GM18520 (cell line): Measurements from ENCODE around the gene PKN1.
"Not testable (repeated sequence)": the region's sequence is repeated elsewhere in the genome, so short reads cannot be mapped to it uniquely, and the experiment has no call there.

Source experiments
- ATAC-seq: cut with Tn5 transposase; IDR thresholded peaks from one replicate; pipeline ENCODE4 v1.9.1; 2021; ENCODE audit not compliant: unreplicated experiment

Gene PKN1

DNA sequence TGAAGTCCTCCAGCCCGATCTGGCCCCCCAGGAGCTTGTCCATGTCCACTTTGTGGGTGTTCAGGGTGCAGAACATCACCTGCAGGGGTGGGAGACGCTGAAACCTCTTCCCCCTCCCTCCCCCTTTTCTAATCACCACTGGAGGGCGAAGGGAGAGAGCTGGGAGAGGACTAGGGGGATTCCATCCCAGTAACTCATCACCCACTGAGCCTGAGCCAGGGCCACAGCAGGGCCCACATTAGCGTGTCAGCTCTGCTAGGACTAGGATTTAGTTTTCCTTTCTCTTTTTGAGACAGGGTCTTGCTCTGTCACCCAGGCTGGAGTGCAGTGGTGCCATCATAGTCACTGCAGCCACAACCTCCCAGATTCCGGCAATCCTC, 47.6 kb downstream of the PKN1 start:
- ATAC-seq = no peak

DNA sequence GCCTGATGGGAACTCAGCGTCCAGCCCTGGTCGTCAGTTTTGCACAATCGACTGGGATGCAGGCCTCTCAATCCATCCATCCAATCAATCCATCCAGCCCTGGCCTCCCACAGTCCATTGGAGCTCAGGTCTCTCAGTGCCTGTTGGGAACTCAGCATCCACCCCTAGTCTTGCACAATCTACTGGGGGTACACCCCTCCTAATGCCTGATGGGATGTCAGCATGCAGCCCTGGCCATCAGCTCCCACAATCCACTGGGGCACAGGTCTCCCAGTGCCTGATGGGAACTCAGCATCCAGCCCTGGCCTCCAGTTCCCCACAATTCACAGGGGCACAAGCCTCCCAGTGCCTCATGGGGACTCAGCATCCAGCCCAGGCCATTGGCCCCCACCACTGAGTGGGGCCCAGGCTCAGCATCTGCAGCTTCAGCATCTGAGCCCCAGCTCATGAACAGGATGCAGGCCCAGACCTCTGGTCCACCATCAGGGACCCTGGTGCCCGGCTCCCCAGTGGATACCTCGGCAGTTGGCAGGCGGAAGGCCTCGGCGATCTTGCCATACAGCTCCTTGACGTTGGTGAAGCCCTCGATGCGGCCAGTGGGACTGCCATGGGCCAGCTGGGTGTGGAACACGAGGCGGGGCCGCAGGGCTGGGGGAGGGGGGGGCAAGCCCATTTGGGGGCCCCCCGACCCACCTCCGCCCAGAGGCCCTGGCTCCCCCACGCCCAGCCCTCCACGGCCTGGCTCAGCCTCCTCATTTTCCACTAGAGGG, 49.3 kb downstream of the PKN1 start:
- no peak for ATAC-seq

DNA sequence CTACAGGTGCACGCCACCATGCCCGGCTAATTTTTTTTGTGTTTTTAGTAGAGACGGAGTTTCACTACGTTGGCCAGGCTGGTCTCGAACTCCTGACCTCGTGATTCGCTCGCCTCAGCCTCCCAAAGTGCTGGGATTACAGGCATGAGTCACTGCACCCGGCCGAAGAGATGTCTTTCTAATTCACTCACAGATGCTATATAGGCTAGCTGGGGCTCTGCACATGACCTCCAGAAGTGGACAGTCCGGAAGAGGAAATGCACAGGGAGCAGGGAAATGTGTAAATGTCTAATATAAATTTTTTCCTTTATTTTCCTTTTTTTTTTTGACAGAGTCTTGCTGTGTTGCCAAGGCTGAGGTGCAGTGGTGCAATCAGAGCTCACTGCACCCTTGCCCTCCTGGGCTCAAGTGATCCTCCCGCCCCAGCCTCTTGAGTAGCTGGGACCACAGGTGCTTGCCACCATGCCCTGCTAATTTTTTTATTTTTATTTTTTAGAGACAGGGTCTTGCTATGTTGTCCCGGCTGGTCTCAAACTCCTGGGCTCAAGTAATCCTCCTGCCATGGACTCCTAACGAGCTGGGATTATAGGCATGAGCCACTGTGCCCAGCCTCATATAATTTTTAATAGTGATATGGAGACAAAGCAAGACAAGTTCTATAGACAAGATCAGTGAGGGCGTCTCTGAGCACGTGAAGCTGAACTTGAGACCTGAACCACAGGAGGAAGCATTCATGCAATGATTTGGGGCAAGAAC, 54.4 kb downstream of the PKN1 start:
- ATAC-seq = no peak

DNA sequence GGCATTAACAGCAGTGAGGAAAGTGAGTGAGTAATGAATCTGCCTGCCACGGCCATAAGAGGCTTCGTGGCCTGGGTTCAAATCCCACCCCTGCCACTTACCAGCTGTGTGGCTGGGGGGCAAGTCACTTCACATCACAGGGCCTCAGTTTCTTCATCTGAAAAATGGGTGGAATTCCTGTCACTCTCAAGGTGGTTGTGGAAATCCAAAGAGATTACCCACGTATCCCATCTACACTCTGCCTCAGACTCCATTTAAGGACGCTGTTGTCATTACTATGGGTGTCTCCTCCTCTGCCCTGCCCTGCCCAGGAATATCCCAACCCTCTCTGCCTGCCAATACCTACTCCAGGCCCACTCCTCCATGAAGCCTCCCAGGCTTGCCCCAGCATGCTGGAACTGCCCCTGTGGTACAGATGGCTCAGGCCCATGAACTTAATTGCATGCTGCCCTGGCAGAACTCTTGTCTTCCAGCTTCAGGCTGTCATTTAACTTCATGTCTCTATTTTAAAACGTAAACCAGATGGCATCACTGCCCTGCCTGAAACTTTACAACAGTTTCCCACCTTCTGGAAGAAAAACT, 59.7 kb downstream of the PKN1 start:
- ATAC-seq = no peak

DNA sequence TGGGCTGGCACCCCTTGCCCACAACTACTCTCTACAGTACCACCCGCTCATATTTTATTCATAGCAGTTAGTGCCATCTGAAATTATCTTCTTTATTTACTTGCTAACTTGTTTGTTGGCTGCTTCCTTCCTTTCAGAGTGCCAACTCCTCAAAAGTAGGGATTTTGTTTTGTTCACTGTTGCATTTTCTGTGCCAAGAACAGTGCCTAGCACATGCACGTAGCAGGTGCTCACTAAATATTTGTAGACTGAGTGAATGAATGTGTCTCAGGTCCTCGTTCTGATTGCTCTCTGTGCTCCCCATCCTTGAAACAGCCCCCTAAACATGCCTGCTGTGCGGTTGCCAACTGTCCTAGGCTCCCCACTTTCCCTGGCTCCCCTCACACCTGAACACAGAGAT, 61.3 kb downstream of the PKN1 start:
- ATAC-seq = no peak

DNA sequence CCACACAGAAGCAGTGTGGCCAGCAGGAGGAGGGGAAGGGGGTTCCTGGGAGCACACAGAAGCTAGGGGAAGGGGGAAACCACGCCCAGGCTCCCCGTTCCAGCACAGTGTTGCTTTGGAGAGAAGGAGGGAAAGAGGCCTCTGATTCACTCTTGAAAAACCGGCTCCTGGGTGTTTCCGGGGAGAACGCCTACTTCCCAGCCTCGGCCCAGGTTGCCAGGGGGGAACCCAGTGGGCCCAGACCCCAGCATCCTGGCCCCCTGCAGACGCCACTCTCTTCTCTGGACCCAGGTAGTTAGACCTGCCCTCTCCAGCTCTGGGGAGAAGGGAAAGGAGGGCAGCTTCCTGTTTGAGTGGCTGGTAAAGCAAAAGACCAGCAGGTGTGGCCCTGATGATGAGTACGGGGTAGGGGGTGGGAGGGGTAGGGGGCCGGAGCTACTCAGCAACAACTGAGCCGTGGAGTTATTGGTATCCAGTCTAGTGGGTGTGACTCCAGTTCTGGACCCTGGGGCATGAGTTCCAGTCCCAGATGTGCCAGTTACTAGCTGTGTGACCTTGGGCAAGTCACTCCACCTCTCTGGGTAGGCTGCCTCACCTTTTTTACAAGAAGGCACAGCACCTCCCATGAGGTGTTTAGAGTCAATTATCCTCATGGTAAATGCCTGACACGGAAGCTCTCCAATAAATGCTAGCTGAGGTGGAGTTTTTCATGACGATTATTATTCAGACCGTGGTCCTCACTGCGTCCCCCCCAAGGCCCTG, 62.0 kb downstream of the PKN1 start:
- no peak for ATAC-seq

DNA sequence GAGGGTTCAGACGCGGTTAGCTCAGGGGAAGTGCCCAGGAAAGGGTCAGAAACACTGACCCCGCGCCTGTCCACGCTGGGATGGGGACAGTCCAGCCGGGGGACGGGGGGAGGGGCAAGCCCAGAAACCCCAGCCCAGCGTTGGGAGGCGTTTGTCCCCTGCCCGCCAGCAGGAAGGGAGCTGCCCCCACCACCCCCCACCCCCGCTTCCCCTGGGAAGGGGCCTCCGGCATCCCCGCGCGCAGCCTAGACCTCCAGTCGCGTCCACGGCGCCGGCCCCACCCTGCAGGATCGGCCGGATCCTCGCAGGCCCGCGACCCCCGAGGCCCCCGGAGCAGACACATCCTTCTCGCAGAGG, 62.5 kb downstream of the PKN1 start:
- ATAC-seq = no peak

DNA sequence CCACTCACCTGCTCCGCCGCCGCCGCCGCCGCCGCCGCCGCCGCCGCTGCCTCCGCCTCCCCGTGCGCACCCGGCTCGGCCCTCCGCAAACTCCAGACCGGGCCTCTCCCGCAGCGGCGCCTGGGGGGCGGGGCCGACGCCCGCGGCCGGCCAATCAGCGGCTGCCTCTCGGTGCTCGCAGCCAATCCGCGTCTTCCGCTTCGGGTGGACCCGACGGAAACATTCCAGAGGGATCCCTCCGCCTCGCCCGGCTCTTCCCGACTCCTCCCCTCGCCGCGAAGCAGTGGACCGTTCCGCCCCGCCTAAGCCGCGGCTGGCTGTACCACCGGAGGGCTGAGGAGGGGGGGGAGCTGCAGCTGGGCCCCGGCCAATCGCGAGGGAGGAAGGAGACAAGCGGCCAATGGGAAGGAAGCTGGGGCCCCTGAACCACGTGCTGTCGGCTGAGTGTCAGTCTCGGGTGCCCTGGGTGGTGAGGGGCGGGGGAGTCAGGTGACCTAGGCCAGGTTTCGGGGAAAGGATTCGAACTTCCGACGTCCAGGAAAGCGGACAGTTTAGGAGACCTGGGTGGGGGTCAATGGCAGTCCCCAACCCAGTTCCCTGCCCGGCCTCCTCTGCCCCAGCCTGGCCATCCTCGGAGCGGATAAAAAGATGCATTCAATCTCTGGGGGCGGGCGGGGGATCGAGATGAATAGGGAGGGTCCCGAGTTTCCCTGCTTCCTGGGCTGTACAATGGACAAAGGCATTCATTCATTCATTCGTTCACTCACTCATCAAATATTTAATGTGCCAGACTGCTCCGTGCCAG, 63.1 kb downstream of the PKN1 start, which contains the start of gene GIPC1:
TSS of gene GIPC1 (minus strand) at position 99 of the 805 bp plus-strand sequence. CDS start 13,151 bp downstream, outside the sequence.
- ATAC-seq = peak; percentile 71

DNA sequence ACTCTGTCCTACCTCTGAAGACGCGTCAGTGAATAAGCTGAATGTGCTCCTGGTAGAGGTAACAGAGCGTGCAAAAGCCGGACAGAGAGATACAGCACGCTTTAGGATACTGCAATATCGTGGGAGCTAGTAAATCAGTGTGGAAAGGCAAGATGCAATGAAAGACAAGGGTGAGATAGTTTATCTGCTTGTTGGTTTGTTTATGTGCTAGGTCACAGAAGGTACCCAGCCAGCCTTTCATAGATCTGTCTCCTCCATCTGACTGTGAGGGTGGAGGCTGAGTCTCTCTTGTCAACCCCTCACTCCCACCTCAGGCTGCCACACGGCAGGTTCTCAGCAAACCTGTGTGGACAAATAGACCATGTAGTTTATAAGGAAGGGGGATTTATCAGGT, 63.7 kb downstream of the PKN1 start:
- no peak for ATAC-seq

DNA sequence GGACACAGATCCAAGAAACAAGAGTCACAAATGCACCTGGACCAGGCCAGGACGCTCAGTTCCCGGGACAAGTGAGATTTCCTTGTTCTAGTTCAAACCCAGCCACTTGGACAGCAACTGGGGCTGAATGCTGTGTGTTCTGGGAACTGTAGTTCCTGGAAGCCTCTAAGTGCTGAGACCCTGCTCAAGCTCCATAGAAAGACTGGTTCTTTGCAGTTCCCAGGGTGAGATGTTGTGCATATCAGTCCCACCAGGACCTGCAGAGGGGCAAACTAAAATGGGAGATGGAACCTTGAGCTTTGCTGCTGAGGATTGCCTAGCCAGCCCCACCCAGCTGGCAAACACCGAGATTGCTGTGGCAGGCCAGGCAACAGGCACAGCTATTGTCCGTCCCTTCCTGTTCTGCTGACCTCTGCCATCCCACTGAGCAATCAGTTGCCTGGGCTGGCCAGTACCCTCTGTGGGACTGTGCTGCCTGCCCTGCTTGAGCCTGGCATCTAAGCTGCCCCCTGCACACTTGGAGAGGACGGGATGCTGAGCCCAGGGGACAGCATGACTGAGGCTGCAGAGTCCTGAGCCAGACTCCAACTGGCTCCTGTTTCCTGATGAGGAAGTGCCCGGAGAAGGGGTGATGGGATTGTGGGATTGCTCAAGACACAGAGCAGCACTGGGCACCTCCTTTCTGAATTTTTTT, 64.3 kb downstream of the PKN1 start:
- ATAC-seq = no peak

DNA sequence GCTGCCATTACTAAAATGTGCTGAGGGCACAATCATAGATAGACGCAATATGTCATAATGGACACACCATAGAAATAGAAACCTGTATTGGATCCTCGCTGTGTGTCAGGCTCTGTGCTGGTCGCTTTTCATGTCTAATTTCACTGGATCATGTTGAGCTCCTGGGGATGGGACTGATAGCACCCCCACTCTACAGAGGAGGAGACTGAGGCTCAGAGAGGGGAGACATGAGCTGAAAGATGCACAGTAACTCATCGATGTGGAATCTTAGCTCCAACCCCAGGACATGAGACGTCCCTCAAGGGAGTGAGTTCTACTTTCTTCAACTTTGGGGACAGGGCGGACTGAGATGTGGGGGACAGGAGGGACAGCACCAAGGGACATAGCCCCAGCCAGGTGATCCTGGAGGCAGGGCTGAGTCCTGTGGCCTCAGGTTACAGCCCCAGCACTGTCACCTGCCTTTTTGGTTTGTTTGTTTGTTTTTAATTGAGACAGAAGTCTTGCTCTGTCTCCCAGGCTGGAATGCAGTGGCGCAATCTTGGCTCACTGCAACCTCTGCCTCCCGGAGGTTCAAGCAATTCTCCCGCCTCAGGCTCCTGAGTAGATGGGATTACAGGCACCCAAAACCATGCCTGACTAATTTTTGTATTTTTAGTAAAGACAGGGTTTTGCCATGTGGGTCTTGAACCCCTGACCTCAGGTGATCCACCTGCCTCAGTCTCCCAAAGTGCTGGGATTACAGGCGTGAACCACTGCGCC, 69.4 kb downstream of the PKN1 start:
- ATAC-seq = no peak

DNA sequence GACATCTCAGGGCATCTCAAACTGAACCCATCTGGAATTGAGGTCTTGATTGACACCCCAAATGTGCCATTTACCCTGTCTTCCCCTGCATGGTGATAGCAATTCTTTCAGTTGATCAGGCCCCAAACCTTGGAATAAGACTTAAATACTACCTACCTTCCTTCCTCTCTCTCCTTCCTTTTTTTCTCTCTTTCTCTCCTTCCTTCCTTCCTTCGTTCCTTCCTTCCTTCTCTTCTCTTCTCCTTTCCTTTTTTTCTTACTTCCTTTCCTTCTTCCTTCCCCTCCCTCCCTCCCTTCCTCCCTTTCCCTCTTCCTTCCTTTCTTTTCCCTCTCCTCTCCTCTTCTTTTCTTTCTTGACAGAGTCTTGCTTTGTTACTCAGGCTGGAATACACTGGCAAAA, 70.2 kb downstream of the PKN1 start:
- ATAC-seq = no peak

DNA sequence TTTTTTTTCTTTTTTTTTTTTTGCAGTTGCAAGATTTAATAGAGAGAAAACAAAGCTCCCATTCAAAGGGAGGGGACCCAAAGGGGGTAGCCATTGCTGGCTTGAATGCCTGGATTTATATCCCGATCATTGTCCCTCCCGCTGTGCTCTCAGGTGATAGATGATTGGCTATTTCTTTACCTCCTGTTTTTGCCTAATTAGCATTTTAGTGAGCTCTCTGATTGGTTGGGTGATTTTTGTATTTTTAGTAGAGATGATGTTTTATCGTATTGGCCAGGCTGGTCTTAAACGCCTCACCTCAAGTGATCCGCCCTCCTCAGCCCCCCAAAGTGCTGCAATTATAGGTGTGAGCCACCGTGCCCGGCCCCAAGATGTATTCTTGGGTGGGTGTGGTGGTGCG, 71.5 kb downstream of the PKN1 start:
- ATAC-seq = not testable (repeated sequence)

DNA sequence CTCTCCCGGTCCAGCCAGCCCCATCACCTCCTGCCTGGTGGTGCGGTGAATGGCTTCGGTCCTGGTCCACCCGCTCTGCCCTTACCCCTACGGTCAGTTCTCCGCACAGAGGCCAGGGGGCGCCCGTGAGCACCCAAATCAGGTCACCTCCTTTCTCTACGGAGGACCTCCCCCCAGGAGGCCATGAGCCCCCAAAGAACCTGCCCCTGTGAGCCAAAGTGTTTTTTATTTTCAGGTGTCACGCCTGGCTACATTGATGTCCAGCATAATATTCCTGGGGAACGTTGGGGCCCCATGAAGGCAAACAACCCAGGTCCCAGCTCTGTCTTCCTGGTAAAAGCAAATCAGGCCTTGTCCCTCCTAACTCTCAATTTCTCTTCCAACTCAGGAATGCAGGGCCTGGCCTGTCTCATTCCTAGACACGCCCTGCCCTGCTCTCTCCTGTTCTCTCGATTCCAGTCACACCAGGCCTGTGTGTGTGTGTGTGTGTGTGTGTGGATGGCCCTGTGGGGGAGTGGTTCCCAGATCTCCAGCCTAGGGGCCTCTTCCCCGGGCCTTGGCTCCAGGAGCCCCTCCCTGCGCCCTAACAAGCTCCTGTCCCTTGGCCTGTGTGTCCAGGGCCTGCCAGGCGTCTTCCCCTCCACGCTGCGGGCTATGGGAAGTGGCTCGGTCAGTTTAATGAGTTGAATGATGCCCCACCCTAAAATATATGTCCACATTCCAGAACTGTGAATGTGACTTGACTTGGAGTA, 72.6 kb downstream of the PKN1 start:
- ATAC-seq = no peak

DNA sequence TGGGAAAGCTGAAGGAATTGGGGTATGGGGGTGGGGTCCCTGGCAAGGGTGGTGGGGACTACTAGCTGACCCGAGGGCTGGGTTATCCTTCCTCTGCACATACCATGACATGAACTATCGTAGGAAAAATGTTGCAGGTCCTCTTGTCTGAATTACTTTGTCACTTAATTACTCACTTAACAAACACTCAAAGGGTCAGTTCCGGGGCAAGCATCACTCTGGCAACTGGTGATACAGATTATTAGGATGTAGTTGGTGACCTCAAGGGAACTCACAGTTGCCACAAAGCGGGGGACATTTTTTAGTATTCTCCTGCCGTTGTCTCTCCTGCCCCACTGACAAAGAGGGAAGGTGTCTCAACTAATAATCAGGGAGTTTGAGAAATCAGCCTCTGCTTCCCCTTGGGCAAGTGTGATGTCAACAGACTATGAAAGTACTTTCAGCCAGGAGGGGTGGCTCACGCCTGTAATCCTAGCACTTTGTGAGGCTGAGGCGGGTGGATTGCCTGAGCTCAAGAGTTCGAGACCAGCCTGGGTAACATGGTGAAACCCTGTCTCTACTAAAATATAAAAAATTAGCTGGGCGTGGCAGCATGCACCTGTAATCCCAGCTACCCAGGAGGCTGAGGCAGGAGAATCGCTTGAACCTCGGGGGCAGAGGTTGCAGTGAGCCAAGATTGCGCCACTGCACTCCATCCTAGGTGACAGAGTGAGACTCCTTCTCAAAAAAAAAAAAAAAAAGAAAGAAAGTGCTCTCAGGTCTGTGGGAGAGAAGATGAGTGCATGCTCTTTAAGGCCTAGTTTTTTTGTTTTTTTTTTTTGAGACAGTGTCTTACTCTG, 74.8 kb downstream of the PKN1 start:
- no peak for ATAC-seq

DNA sequence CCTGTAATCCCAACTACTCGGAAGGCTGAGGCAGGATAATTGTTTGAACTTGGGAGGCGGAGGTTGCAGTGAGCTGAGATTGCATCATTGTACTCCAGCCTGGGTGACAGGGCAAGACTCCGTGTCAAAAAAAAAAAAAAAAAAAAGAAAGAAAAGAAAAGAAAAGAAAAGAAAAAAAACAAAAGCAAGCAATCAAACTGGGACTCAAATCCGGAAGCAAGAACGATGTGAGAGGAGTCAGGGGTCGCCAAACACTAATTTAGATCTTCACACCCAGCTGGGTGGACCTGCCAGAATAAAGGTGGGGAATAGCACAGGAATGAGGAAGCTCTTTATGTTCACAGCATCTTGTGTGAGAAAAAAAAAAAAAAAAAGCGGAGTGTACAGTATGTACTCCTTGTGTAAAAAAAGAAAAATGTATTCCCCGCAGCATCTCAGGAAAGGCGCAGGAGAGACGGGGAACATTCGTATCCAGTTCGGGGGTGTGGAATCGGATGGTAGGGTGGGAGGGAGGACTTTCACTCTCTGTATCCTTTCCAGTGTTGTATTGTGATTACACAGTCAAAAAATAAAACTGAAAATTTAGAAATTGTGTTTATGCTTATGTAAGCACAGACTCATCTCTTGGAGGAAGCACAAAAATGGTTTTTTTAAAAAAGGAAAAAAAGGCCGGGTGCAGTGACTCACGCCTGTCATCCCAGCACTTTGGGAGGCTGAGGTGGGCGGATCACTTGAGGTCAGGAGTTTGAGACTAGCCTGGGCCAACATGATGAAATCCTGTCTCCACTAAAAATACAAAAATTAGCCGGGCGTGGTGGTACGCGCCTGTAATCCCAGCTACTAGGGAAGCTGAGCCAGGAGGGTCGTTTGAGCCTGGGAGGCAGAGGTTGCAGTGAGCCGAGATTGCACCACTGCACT, 77.5 kb downstream of the PKN1 start:
- ATAC-seq = no peak

DNA sequence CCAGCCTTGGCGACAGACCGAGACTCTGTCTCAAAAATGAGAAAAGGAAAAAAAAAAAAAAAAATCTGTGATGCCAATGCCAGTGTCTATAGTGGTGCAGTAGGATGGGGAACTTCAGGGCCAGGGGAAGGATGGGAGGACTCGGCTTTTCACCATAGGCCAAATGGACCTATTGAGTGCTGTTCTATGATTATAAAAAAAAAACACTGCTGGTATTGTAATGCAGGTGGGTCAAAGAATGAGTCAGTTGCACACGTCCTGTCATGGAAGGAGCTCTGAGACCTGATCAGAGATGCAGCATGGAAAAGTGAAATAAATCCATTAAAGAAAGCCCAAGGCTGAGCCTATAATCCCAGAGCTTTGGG, 78.1 kb downstream of the PKN1 start:
- ATAC-seq = no peak
